HG02642 (cell line): ENCODE measurements around the gene SDK2.

ENCODE experiments used
- ATAC-seq: cut with Tn5 transposase; IDR thresholded peaks from one replicate; pipeline ENCODE4 v1.9.1; 2021; ENCODE audit warnings: mild to moderate bottlenecking; ENCODE audit not compliant: unreplicated experiment, poor library complexity

The SDK2 gene

GRCh38 chr17:73304971-73305812 is 339.1 kb downstream of the SDK2 start:
- no peak for ATAC-seq

GRCh38 chr17:73304438-73304837 is 339.8 kb downstream of the SDK2 start:
- no peak for ATAC-seq

- ATAC-seq, result no peak
These were observed 342.1 kb downstream of the SDK2 start for GRCh38 chr17:73302189-73302588.

- ATAC-seq, result no peak
These were observed 342.9 kb downstream of the SDK2 start for GRCh38 chr17:73301369-73301768.

- no peak for ATAC-seq
These were observed 343.9 kb downstream of the SDK2 start for GRCh38 chr17:73300392-73300791.

- ATAC-seq, result peak; percentile 54
These were observed 346.0 kb downstream of the SDK2 start for GRCh38 chr17:73297934-73298861.

GRCh38 chr17:73293480-73293911 is 350.7 kb downstream of the SDK2 start:
- ATAC-seq, result no peak

- no peak for ATAC-seq
These were observed 351.2 kb downstream of the SDK2 start for GRCh38 chr17:73293031-73293430.

DNA sequence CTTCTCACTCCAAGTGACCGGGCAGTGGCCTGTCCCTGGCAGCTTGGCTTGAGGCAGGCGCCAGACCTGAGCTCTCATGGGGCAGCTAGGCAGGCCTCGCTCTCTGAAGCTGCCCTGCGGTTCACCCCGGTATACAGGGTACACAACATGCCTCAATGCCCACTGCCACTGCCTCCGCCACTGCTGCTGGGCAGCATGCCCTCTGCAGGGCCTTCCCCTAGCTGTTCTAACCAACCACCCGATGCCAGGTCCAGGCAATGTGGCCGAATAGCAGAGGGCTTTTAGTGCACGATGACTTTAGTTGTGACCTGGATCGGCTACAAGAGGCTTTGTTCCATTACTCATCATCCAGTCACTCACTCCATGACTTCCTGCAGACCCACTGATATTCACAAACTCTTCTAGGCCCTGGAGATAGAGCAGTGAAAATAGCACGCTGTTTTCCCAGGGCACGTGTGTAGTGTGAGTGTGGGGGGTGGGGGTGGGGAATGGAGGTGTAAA is 352.2 kb downstream of the SDK2 start:
- no peak for ATAC-seq

- peak; percentile 81 for ATAC-seq
These were observed 352.9 kb downstream of the SDK2 start for GRCh38 chr17:73291260-73291801.

- ATAC-seq, result peak; percentile 43
These were observed 353.6 kb downstream of the SDK2 start for GRCh38 chr17:73290399-73291259.

DNA sequence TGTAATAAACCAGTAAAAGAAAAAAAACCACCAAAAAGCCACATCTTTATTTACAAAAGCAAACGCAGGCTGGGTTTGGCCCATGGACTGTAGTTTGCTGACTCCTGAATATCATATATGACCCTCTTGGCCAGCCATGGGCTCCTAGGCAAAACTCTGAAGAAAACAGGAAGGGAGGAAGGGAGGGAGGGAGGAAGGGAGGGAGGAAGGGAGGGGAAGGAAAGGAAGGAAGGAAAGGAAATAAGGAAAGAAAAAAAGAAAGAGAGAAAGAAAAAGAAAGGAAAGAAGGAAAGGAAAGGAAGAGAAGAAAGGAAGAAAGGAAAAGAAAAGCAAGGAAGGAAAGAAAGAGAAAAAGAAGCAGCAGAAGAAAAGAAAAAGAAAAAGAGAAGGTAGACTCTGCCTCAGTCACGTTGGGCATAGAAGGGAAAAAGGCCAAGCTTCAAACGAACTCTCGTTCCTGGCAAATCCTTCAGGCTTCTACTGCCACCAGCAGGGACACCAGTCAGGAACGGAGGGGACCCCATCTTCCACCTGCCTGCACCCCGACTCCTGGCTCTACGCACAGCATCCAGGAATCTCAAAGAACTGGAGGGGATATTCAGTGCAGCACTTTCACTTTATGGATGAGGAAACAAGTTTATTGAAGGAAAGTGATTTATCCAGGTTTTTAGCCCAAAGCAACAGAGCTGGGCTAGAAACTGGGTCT is 354.5 kb downstream of the SDK2 start:
- no peak for ATAC-seq

GRCh38 chr17:73288534-73289302 is 355.5 kb downstream of the SDK2 start:
- ATAC-seq, result no peak

DNA sequence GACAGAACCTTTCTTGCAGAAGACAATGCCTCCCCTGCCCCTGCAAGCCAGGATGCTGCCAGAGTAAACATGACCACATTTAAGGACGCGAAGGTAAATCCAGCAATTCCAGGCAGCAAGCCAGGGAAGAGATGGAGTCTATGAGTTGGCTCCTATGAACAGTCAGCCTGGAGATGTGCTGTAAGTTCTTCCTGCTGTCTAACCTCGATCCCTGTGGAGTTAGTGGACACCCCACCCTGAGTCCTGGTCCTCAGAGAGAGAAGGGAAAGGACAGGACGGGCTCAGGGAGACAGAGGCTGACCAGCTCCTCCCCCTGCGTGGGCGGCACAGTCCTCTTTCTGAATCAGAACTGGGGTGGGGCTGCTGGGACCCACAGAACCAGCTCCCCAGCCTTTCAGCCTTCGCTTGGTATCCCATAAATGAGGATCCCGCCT is 357.4 kb downstream of the SDK2 start:
- no peak for ATAC-seq

DNA sequence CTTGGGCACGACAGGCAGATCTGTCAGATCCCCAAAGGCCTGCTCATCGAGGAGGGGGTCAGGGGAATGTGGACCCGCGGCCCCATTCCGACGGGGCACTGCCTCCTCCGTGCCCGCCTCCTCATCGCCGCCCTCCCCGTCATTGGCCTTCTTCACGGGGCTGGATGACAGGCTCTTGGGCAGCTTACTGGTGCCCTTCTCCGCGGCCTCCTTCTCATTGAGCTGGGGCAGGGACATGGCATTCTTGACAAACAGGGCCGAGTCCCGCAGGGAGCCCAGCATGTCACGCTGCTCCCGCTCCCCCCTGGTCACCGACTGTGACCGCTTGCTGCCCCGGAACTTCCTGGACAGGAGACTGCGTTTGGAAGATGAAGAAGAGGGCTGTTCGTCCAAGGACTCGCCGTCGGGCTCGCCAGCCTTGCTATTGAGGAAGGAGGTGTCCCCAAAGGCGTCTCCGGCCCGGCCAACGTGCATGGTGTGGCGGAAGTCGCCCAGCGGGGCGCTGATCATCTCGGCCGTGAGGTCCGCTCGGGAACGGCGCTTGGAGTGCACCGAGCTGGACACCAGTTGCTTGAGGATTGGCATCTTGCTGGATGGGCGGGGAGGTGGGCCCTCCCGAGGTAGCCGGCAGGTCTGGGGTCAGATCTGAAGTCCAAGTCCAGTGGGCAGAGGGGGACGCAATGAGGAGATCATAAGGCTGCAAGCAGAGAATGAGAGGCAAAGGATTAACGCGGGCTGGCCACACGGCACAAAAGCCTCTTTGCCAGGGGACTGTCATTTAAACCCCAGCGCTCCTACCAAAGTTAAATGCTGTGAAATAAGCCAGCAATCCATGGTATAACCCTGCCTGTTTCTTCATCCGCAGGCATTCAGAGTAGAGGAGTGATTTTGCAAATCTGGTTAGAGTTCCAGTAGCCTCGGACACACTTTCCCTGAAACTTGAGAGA is 358.1 kb downstream of the SDK2 start:
- no peak for ATAC-seq

DNA sequence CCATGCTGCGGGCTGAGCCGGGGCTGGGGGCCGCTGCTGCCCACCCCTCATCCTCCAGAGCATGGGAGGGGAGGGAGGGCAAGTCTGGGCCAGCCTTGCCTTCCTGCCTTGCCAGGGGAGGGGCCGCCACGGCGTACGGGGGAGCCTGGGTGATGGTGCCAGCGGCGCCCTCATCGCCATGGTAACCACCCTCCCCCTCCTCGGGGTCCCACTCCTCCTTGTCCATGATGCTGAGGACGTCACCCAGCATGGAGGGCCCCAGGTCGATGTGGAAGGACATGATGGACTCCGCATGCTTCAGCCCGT is 358.7 kb downstream of the SDK2 start:
- no peak for ATAC-seq

DNA sequence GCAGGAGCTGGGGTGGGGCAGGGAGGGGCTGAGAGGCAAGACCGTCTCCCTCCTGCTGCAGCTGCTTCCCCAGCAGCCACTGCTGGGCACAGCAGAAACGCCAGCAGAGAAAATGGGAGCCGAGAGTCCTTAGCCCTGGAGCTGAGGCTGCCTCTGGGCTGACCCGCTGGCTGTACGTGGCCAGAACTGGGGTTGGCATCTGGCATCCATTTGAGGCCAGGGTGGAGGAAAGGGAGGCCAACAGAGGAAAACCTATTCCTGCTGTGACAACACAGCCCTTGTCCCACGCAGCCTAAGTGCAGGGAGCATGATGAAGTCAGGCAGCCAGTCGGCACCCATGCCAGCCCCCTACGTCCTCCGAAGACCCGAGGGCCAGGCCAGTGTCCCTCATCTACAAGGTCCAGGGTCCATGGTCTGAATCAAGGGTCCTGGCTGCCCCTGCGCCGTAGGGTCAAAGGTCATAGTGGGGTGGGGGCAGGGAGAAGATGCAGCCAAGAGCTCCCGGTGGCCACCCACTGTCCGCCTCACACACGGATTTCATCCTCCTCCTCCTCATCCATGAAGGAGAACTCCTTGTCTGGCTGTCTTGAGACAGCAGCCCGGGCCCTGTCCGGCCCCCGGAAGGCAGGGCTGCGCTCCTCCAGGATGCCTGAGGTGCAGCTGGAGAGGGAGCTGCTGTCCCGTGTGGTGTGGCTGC is 359.2 kb downstream of the SDK2 start:
- no peak for ATAC-seq
